ENCODE measurements around the gene ZHX3. TPM values are rescaled to one million over a fixed set of nuclear protein-coding genes. Genes with fewer than 3 reads are reported as not detected.

Gene ZHX3
- total RNA-seq, 4 donors from 2014 or later: 19.2 to 32.9 (median 31.4) TPM

- TF ChIP-seq POLR2AphosphoS5 (IDR thresholded peaks at IDR 0.05) (no peak), CTCF (IDR thresholded peaks at IDR 0.05) (no peak), EP300 (IDR thresholded peaks at IDR 0.05) (no peak), POLR2A (IDR thresholded peaks at IDR 0.05) (no peak)
- WGBS: 93% methylated on average over 6 of the region's 6 CpGs
- Histone ChIP-seq H3K4me3 (no peak overlapping the region), H3K27ac (no peak overlapping the region), H3K27me3 (no peaks in the 10 kb centered on the region), H3K4me1 (peaks cover 27% of the 10 kb centered on the region), H3K9me3 (no peaks in the 10 kb centered on the region), H3K36me3 (peaks cover 88% of the 10 kb centered on the region)
- peak; percentile 44 to 50 for DNase-seq (ENCODE audit: low spot score in 2 of 2)
Observed at GRCh38 chr20:41170386-41171105, 147.0 kb downstream of the ZHX3 start.

- peak; percentile 51 to 72 for DNase-seq (ENCODE audit: low spot score in 2 of 2)
- peaks cover 90% of the 10 kb centered on the region for H3K36me3 ChIP-seq
Observed at GRCh38 chr20:41169791-41170351, 147.7 kb downstream of the ZHX3 start.

GRCh38 chr20:41169162-41169690 lies 148.3 kb downstream of the ZHX3 start:
- peak in 1 of 2 donors; percentile 20 for DNase-seq (ENCODE audit: low spot score in 2 of 2)
- 93% methylated on average over 9 of the region's 9 CpGs for WGBS
- Histone ChIP-seq H3K4me3 (no peak overlapping the region), H3K9me3 (no peaks in the 10 kb centered on the region), H3K4me1 (peaks cover 20% of the 10 kb centered on the region), H3K27ac (no peak overlapping the region), H3K27me3 (no peaks in the 10 kb centered on the region), H3K36me3 (peaks cover 90% of the 10 kb centered on the region)
- TF ChIP-seq POLR2AphosphoS5 (IDR thresholded peaks at IDR 0.05): no peak
- no peak for TF ChIP-seq POLR2A (IDR thresholded peaks at IDR 0.05)
- TF ChIP-seq CTCF (IDR thresholded peaks at IDR 0.05): no peak
- TF ChIP-seq EP300 (IDR thresholded peaks at IDR 0.05): no peak

More at GRCh38 chr20:41169791-41170351, 147.7 kb downstream of the ZHX3 start:
- Histone ChIP-seq H3K27ac (no peak overlapping the region), H3K27me3 (no peaks in the 10 kb centered on the region), H3K4me3 (no peak overlapping the region), H3K9me3 (no peaks in the 10 kb centered on the region), H3K4me1 (peaks cover 20% of the 10 kb centered on the region)
- no peak for TF ChIP-seq POLR2A (IDR thresholded peaks at IDR 0.05)
- no peak for TF ChIP-seq POLR2AphosphoS5 (IDR thresholded peaks at IDR 0.05)
- no peak for TF ChIP-seq CTCF (IDR thresholded peaks at IDR 0.05)
- TF ChIP-seq EP300 (IDR thresholded peaks at IDR 0.05): no peak
- 72% methylated on average over 14 of the region's 14 CpGs for WGBS

GRCh38 chr20:41168281-41169161 lies 149.0 kb downstream of the ZHX3 start:
- no peak overlapping the region for H3K27ac ChIP-seq
- no peaks in the 10 kb centered on the region for H3K9me3 ChIP-seq
- H3K27me3 ChIP-seq: no peaks in the 10 kb centered on the region
- no peak for TF ChIP-seq POLR2A (IDR thresholded peaks at IDR 0.05)
- peak; percentile 49 to 73 for DNase-seq (ENCODE audit: low spot score in 2 of 2)
- no peak overlapping the region for H3K4me3 ChIP-seq
- H3K4me1 ChIP-seq: peaks cover 17% of the 10 kb centered on the region
- H3K36me3 ChIP-seq: peaks cover 90% of the 10 kb centered on the region
- WGBS: 95% methylated on average over 10 of the region's 10 CpGs

GRCh38 chr20:41167481-41168253 lies 149.9 kb downstream of the ZHX3 start:
- no peak overlapping the region for H3K4me3 ChIP-seq
- WGBS: 89% methylated on average over 10 of the region's 11 CpGs
- DNase-seq (ENCODE audit: low spot score in 2 of 2): peak in 1 of 2 donors; percentile 43
- H3K27me3 ChIP-seq: no peaks in the 10 kb centered on the region
- H3K36me3 ChIP-seq: peaks cover 93% of the 10 kb centered on the region
- H3K9me3 ChIP-seq: no peaks in the 10 kb centered on the region
- H3K27ac ChIP-seq: no peak overlapping the region
- no peak for TF ChIP-seq CTCF (IDR thresholded peaks at IDR 0.05)
- TF ChIP-seq EP300 (IDR thresholded peaks at IDR 0.05): no peak
- no peak for TF ChIP-seq POLR2A (IDR thresholded peaks at IDR 0.05)
- TF ChIP-seq POLR2AphosphoS5 (IDR thresholded peaks at IDR 0.05): no peak
- H3K4me1 ChIP-seq: peaks cover 10% of the 10 kb centered on the region

All from suprapubic skin (tissue), 4 donors.